Urothelium cell line (cell line): ENCODE measurements around the gene MAGI1.
"Not testable (repeated sequence)": the region's sequence is repeated elsewhere in the genome, so short reads cannot be mapped to it uniquely, and the experiment has no call there.

Experiments
- DNase-seq: peaks from one replicate; pipeline ENCODE4 v3.0.0; 2011; ENCODE audit warnings: low spot score, mixed read lengths
- FAIRE-seq: peaks from 2 replicates; lab custom pipeline; 2011; peaks lifted over from hg19 to GRCh38; lab: Jason Lieb, UNC

MAGI1 gene

DNA sequence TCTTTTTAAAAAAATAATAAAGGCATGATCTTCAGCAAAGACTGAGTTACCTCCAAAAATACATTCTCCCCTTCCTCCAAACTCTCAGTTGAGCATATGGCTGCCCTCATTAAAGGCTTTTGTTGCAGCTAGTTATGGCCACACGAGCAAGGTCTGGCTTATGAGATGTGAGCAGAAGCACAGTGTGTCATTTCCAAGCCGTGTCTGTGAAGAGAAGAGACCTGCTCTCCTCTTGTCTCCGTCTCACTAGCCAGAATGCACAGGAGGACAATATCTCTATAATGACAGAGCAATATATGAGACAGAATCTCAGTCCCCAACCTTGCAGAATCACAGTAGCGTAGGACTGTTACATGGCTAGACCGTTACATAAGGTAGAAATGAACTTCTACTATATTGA, 152.3 kb downstream of the MAGI1 start:
- FAIRE-seq (no peak), DNase-seq (no peak)

DNA sequence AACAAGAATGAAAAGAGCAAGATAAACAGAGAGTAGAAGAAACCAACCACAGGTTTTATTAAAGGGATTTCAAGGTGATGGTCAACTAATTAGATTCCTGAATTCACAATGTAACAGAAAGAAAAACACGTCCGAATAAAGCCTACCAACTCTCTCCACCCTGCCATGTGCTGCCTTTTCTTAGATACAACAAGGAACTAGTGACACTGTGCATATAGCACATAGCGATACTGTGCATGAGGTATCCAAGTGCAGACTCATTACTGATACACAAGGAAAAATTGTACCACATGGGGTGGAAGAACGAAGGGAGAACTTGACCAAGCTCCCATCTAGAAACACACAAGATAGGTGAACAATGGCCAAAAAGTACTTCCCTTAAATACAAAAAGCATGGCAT, 154.6 kb downstream of the MAGI1 start:
- FAIRE-seq (no peak), DNase-seq (no peak)

DNA sequence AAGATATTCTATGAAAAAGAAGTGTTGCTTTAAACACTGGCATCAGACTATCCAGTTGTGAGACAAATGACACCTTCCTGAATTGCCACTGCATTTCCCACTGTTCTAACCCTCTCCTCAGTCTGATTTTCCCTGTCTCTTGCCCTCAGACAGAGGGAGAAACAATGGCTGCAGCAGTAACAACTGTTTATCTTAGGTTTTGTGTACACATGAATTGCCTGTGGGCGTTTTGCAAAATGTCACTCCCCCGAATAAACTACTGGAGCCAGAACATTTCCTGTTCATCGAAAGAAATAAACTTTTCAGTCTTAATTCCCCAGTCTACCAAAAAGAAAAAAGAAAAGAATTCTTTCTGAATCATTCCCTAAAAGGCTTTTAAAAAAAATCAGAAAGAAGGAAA, 155.1 kb downstream of the MAGI1 start:
- DNase-seq (no peak), FAIRE-seq (no peak)

DNA sequence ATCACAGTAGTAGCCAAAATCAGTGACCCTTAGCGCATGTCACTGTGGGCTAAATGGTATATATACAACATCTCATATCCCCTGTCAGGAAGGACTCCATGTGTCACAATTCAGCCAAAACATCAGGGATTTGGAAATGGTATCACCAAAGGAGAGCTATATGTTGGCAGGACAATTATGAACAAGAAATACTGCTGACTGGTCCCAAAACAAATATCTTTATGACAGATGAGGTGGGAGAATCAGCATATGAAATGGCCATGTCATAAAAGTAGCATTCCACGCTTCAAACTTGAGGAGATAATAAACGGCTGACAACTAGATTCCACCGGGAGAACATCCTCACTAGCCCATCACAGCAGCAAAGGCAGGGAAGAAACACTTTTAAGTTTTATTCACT, 158.4 kb downstream of the MAGI1 start:
- FAIRE-seq = no peak
- DNase-seq = no peak

DNA sequence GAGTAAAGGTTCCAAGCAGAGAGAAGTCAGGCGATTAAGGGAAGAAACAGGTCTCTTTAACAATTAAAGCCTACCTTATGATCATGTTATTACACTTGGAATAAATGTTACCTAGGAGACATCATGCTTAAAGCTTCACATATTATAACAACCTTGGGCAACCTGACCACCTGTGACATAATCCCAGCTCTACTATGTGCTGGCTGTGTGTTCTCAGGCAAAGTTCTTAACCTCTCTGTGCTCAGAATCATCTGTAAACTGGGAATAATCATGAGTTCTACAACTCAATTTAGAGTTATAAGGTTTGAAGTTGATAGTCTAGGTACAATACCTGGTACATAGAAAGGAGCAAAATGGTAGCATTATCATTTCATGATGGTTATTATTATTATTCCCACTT, 159.3 kb downstream of the MAGI1 start:
- no peak for DNase-seq
- FAIRE-seq = no peak

DNA sequence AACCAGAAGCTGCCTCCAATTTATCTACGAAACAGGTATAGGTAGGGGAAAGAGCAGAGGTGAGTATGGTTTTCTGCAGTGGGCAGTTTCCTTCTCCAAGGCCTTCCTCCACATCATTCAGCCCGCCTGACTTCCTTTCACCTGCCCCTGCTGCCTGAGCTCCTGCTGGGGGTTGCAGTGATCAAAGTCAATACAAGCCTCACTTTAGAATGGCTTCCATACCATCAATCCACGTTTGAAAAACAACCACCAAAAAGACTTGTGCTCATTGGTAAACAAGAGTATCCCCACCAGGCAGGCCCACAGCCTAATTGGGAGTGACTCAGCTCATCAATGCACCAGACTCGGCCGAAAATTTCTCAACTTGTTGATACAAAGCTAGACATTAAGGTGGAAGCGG, 159.9 kb downstream of the MAGI1 start:
- no peak for FAIRE-seq

DNA sequence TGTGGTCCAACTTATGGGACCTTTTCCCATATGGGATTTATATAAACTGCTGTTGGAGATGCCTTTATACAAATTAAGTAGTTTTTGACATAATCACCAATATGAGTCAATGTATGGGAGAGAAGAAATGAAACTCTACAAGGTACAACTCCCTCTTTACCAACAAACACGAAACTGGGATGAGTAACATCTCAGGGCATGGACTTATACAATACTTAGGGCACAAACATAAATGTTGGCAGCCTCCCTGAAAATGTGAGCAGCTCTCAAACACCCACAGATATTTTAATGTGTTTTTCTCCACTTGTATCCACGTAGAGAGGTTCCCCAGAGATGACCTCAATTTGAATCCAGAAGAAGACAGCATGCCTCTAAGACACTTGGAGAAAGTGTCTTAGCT, 161.6 kb downstream of the MAGI1 start:
- FAIRE-seq (no peak), DNase-seq (no peak)

More for the DNA sequence above, 159.9 kb downstream of the MAGI1 start:
- DNase-seq = no peak

DNA sequence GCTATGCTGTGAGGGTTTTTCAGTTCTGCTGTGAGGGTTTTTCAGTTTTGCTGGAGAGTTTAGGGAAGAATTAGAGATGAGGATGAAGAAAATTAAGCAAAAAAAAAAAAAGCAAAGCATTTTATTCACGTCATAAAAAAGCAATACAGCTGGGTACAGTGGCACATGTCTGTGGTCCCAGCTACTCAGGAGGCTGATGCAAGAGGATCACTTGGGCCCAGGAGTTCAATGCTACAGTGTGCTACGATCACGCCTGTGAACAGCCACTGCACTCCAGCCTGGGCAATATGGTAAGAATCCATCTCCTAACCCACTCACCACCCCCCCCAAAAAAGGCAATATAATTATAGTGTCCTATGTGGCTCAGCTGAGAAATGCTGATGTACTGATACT, 162.7 kb downstream of the MAGI1 start:
- DNase-seq (no peak), FAIRE-seq (no peak)

DNA sequence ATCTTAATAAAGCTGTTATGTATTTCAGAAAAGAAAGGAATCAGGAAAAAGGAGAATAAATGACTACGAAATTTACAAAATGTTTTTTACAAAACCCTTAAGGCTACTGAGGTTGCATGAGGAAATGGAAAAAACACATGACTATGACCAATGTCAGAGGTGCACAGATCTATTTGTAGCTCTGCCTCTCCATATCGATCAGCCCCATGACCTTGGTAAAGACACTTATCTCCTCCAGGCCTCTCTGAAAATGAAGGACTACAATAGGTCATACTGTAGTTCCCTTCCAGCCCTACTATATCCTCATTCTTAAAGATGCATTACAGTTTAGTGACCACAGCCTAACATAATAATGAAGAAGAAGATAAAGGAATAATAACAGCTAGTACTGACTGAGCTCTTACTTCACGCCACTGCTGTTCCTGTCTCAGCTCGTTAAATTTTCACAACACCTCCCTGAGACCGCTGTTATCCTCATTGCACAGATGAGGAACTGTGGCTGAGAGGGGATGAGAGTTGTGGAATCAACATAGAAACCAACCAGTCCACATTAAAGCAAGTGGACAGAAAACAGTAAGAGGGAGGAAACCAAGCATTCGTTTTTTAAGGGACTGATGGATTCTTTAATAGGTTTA, 163.2 kb downstream of the MAGI1 start:
- DNase-seq (no peak), FAIRE-seq (no peak)

DNA sequence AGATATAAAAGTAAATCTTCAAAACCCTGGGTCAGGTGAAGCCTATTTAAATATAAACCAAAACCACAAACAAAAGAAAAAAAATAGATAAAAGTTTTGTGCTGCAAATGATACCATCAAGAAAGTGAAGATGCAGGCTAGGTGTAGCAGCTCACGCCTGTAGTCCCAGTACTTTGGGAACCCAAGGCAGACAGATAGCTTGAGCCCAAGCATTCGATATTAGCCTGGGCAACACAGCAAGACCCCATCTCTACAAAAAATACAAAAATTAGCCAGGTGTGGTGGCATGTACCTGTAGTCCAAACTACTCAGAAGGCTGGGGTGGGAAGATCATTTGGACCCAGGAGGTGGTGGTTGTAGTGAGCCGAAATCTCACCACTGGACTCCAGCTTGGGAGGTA, 164.8 kb downstream of the MAGI1 start:
- DNase-seq (no peak), FAIRE-seq (no peak)

DNA sequence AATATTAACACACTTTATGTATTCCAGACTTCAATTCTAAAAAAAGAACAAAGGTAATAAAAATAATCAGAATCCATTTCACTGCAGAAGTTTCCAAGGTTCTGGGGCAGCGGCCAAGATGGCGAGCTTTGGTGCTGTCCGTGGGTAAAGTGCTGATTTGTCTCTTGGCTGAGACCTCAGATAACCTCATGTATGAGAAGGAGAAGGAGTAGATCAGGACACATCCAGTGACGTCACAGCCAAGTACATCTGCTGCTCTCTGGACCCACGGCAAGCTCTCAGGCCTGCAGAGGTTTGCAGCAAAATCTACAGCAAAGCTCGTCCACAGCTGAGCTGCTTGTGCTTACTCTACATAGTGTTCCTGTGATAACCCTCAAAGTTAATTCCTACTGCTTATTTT, 165.7 kb downstream of the MAGI1 start:
- no peak for FAIRE-seq
- DNase-seq = no peak

DNA sequence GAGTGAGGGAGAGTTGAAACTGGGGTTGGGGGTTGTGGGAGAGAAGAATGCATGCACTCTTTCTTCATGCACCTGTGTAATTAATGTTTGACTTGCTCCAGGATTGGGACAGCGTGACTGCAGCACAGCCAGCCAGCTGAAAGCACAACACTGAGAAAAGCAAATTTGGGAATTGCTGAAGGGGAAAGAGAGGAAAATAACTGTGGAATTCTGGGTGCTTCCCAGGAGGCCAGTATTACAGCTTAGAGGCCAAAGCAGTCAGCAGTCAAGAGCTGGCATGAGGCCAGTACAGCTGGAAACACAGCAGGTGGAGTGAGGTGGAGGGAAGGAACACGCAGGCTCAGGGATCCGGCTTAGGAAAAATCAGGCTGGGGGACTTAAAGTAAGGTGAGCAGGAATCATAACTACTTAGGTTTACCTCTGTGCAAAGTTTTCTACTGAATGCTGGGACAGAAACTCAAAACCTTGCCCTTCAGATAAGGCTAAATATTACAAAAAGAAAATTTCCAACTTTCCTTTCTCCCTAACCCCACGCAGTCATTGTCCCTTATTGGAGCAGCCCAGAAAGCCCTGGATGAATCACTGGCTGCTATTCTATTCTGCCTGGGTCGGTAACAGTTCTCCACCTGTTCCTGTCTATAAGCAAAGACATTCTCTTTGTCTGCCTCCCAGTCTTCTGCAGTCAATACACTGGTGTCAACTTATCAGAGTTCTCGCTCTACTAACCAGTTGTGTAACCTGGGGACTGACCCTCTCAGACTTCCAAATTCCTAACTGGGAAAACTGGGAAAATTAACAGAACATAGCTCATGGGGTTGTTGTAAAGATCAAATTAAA, 167.2 kb downstream of the MAGI1 start:
- no peak for DNase-seq

DNA sequence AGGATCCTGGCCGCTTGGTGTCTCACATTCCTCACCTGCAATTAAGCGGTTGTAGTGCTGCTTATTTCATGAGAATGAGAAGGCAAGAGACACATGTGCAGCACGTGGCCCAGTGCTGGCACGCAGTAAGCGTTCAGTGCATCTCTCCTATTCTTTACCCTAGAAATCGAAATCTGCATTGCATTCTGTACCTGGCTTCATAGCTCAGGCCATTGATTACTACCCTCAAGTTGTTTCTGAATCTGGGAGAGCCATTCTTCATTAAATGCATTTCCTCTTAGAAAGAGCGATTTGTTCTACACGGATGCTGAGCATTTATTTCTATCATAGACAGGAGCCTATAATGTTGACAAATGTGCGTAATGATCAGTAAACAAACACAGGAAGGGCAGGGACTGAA, 168.9 kb downstream of the MAGI1 start:
- DNase-seq (no peak), FAIRE-seq (no peak)

More for the DNA sequence above, 167.2 kb downstream of the MAGI1 start:
- no peak for FAIRE-seq

DNA sequence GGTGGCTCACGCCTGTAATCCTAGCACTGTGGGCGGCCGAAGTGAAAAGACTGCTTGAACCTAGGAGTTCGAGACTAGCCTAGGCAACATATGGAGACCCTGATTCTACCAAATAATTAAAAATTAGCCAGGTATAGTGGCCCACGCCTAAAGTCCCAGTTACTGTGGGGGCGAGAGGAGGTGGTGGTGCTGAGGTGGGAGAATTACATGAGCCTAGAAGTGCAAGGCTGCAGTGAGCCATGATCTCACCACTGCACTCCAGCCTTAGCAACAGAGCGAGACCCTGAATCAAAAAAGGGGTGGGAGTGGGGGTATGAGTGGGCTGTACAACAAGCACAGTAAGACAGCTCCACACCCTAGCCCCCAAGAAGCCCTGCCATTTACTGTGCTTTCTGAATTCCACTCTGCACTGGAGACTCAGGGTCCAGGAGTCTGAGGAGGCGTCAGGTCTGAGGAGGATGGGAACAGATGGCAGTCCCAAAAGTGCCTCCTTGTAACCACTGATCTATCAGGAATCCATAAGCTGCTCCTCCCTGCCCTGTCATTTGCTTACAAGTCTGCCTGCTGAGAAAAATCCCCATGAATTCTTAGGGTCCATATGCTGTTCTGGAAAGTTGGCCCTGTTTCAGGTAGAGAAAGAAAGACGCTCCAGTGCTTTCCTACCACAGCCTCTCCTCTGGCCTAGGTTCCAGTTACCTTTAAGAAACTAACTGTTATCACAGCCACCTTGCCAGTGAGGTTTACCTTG, 171.1 kb downstream of the MAGI1 start:
- FAIRE-seq (no peak), DNase-seq (no peak)

DNA sequence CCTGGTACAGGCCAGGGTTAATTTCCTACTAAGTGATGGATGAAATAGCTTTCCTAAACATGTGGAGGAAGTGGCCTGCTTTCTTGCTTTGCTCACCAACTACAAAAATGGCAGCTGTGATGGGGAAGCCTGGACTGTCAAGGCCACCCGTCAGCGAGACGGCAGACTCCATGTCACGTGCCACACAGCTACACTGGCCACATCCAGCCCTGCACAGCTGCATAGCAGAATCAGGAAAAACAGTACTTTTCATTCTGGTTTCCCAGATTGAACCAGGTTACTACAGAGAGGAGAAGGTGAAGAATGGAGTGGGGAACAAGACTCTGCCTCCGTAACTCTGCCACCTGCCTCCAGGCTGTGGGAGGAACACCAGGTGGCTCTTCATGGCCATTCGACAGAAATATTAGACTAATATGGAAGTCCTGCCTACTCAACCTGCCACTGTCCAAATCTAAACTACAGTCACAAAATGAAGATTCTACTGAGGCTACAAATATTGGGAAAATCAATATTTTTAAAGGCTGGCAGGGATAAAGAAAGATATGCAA, 174.3 kb downstream of the MAGI1 start:
- FAIRE-seq (no peak), DNase-seq (no peak)

DNA sequence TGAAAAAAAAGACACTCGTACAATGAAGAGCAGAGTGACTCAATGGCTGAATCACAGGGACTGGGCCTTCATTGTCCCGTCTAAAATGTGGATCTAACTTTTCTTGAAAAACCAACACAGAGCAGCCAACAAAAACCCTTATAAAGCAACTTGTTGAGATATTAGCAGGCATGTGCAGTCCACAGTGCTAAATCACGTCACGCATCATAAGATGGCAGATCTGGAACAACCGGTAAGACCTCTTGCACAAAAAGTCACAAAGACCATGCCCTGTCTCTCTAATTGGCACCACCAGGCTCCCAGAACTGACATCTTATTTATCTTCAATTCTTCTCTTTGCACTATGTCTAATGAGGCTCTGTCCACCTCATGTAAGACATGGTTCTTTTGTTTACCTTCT, 177.0 kb downstream of the MAGI1 start:
- FAIRE-seq = no peak

DNA sequence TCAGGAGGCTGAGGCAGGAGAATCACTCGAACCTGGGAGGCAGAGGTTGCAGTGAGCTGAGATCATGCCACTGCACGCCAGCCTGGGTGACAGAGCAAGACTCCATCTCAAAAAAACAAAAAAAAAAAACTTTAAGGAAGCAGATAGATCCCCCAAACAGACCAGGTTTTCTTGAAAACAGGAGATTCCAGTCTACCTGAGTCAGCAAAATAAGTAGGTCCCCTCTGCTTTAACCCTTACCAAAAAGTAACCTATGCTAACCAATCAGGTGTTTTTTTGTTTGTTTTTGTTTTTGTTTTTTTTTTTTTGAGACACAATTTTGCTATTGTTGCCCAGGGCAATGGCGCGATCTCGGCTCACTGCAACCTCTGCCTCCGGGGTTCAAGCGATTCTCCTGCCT, 179.1 kb downstream of the MAGI1 start:
- not testable (repeated sequence) for DNase-seq, FAIRE-seq

More for the DNA sequence above, 177.0 kb downstream of the MAGI1 start:
- DNase-seq = no peak

DNA sequence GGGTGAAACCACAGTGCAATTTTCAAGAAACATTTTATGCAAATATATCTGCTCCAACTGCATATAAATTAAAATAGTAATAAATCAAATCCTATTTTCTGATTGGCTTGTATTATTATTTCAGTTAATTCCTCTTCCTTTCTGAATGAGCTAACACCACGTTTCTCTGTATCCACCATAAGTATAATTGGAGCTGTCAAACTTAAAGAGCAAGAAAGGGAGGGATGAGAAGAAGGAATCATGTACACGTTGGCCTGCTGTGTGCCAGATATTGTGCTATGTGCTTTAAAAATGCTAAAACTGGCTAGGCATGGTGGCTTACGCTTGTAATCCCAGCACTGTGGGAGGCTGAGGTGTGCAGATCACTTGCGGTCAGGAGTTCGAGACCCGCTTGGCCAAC, 180.0 kb downstream of the MAGI1 start:
- no peak for DNase-seq
- no peak for FAIRE-seq

DNA sequence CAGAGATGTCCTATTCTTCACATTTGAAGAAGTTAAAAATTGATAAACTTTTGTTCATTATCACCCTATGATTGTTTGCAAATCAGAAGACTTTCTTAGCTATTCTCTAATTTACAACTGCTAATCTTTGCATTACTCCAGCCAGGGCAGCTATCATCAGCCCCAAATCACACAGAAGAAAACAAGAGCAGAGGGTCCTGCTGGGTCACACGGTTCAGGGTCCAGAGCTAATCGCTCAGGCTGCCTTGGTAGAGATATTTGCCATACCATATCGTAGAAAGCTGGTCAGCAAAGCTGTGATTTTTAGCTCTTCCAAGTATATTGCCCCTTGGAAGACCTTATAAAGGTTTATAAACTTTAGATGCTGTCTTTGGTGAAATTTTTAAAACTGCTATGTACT, 181.4 kb downstream of the MAGI1 start:
- DNase-seq (no peak), FAIRE-seq (no peak)

DNA sequence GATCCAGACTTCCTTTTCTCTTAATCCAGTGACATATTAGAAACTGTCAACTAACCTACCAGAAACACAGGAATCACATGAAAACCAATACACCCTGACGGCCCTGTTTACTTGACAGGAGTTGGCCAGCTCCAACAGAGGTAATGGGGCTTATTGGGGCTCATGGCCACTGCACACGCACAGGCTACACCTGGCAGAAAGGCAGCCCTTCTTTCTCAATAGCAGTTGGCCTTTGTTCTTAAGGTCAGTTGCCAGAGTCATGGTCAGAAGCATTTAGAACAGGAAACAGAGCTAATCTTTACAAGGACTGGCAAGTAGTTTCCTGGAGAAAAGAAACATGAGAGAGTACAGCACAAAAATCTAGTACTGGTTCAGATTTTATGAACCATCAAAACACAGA, 181.8 kb downstream of the MAGI1 start:
- DNase-seq (no peak), FAIRE-seq (no peak)

DNA sequence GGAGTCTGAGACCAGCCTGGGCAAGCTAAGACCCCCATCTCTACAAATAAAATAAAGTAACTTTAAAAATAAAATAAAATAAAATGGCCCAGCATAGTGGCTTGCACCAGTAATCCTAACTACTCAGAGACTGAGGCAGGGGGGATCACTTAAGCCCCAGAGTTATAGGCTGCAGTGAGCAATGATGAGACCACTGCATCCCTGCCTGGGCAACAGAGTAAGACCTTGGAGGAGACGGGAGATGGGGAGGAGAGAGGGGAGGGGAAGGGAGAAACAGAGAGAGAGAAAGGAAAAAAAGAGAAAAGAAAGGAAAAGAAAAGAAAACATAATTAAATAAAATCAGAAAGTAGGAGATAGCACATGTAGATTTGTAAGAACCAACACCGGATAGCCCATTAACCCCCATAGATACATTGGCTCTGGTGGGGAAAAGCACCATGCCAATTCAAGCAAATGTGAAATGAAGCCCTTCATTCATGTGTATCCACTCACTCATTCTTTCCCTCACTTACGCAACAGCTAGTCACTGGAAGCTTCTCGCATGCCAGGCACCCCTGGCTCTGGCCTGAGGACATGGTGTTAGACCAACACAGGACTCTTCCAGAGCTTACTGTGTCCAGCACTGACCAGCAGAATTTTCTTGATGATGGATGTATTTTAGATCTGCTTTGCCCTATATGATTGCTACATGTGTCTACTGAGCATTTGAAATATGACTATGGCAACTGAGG, 183.2 kb downstream of the MAGI1 start:
- FAIRE-seq = no peak
- DNase-seq = no peak
